ENCODE results near the gene SH2D2A.

DNA sequence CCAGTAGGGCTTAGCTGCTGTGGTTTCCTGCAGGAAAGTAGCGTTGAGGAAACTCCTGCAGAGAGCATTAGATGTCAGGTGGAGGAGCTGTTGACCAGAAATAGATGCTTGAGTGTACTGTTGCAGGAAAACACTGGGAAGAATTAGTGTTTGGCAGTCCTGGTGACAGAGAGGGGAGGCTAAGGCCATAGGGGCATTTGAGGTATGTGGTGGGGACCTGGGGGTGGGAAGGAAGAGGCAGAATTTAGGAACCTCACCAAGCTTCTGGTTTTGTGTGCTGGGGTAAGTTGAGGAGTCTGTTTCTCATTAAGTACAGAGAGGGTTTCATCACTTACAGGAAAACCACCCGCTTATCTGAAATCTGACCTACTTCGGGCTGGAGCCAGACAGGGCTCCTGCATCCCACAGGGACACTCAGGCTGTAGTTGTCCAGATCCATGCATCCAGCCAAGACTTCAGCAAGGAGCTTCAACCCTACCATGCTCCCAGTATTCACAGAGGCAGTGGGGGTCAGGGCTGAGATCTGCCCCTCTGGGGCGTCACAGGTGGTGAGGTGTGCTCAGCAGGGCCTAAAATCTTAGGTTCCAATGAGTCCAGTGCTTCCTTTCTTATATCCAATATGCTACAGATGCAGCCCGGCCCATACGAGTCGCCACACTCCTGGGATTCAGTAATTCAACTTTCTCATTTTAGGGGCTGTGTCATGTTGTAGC is 15.1 kb downstream of the SH2D2A start:
- TF ChIP-seq, protein P1, sequence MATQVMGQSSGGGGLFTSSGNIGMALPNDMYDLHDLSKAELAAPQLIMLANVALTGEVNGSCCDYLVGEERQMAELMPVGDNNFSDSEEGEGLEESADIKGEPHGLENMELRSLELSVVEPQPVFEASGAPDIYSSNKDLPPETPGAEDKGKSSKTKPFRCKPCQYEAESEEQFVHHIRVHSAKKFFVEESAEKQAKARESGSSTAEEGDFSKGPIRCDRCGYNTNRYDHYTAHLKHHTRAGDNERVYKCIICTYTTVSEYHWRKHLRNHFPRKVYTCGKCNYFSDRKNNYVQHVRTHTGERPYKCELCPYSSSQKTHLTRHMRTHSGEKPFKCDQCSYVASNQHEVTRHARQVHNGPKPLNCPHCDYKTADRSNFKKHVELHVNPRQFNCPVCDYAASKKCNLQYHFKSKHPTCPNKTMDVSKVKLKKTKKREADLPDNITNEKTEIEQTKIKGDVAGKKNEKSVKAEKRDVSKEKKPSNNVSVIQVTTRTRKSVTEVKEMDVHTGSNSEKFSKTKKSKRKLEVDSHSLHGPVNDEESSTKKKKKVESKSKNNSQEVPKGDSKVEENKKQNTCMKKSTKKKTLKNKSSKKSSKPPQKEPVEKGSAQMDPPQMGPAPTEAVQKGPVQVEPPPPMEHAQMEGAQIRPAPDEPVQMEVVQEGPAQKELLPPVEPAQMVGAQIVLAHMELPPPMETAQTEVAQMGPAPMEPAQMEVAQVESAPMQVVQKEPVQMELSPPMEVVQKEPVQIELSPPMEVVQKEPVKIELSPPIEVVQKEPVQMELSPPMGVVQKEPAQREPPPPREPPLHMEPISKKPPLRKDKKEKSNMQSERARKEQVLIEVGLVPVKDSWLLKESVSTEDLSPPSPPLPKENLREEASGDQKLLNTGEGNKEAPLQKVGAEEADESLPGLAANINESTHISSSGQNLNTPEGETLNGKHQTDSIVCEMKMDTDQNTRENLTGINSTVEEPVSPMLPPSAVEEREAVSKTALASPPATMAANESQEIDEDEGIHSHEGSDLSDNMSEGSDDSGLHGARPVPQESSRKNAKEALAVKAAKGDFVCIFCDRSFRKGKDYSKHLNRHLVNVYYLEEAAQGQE (IDR thresholded peaks at IDR 0.05; ENCODE audit: insufficient read depth in 1 of 2, low read depth in 2 of 2, low read length in 2 of 2) = no peak
- peak; percentile 63; the same call in 1 of the 2 replicates for TF ChIP-seq POLR2AphosphoS5 (IDR thresholded peaks at IDR 0.05; ENCODE audit: low read depth, low read length)
- TF ChIP-seq FOXP2 (optimal IDR thresholded peaks at IDR 0.05; ENCODE audit: borderline replicate concordance, extremely low read depth, extremely low read length, insufficient read depth) = peak; percentile 53
- TF ChIP-seq TAF1 (IDR thresholded peaks at IDR 0.05; ENCODE audit: borderline replicate concordance, insufficient read depth, low read length) = no peak

Data from PFSK-1 (cell line).